Small intestine (tissue), 7 donors: ENCODE results near the gene GNAL. TPM values are rescaled to one million over a fixed set of nuclear protein-coding genes. Genes with fewer than 3 reads are reported as not detected.

Experiments
- DNase-seq, 2 donors: peaks; one replicate each; pipeline versions ENCODE4 v3.0.0 to v3.0.0-alpha.2; 2013
- FAIRE-seq: peaks from 2 replicates; lab custom pipeline; 2012; peaks lifted over from hg19 to GRCh38; lab: Jason Lieb, UNC
- H3K27ac ChIP-seq, 3 donors: one replicate each; pipeline ENCODE4 v1.5.1; 2013; ENCODE audit warnings: low read length in 2 of 3, mild to moderate bottlenecking in 2 of 3, control low read depth in 1 of 3, inconsistent platforms in 1 of 3, low read depth in 1 of 3, moderate library complexity in 1 of 3
- H3K27me3 ChIP-seq, 3 donors: one replicate each; pipeline ENCODE4 v1.6.1; 2013; ENCODE audit warnings: low read length in 3 of 3, inconsistent platforms in 1 of 3; ENCODE audit not compliant: control insufficient read depth in 3 of 3, insufficient read depth in 3 of 3
- H3K36me3 ChIP-seq, 3 donors: one replicate each; pipeline ENCODE4 v1.6.1; 2013; ENCODE audit warnings: low read length in 3 of 3, inconsistent platforms in 1 of 3, low read depth in 1 of 3, mild to moderate bottlenecking in 1 of 3, moderate library complexity in 1 of 3; ENCODE audit not compliant: control insufficient read depth in 3 of 3, insufficient read depth in 2 of 3
- H3K4me1 ChIP-seq, 3 donors: one replicate each; pipeline ENCODE4 v1.6.1; 2013; ENCODE audit warnings: low read length in 2 of 3, inconsistent platforms in 1 of 3, low read depth in 1 of 3, mild to moderate bottlenecking in 1 of 3, moderate library complexity in 1 of 3; ENCODE audit not compliant: control insufficient read depth in 3 of 3, insufficient read depth in 2 of 3
- H3K4me3 ChIP-seq, 3 donors: one replicate each; pipeline ENCODE4 v1.5.1; 2013; ENCODE audit warnings: low read length in 3 of 3, control low read depth in 1 of 3, inconsistent platforms in 1 of 3, low read depth in 1 of 3, mild to moderate bottlenecking in 1 of 3, moderate library complexity in 1 of 3
- H3K9me3 ChIP-seq, 2 donors: one replicate each; pipeline ENCODE4 v1.6.1; 2013; ENCODE audit warnings: low read depth in 1 of 2, low read length in 1 of 2; ENCODE audit not compliant: control insufficient read depth in 2 of 2, insufficient read depth in 1 of 2
- WGBS, 3 donors: extraction: QIAGEN DNeasy Blood & Tissue Kit; methylation state at CpG; one replicate each; pipeline ENCODE4 v1.1.7; 2013; 5-methylcytosine and 5-hydroxymethylcytosine counted together
- polyA plus RNA-seq, 4 donors: library from polyadenylated mRNA; stranded (reverse) in 3 of 4; unstranded in 1 of 4; fragments of 200-250 nt in 3 of 4; fragments of 120-200 nt in 1 of 4; gene quantifications; one replicate each; pipeline versions ENCODE4 v1.2.1 to v1.2.3, GENCODE V29; 2013
- donor health status: healthy with polysubstance abuse.
- donor health status: control.
- donor health status: control.
- donor health status: Bipolar disorder and iron deficiency.
- donor health status: healthy.

Gene GNAL
- polyA plus RNA-seq, 4 donors: 0.45 to 6.4 (median 1.4) TPM

- no peaks in the 10 kb centered on the region for H3K4me1 ChIP-seq
- no peaks in the 10 kb centered on the region for H3K36me3 ChIP-seq
- no peak overlapping the region for H3K27ac ChIP-seq
- H3K4me3 ChIP-seq: no peak overlapping the region
- H3K27me3 ChIP-seq: peaks cover 0 to 14% (median 3%) of the 10 kb centered on the region in 3 donors
- FAIRE-seq (no peak), DNase-seq (no peak)
- no peaks in the 10 kb centered on the region for H3K9me3 ChIP-seq
- WGBS, 3 donors: 80 to 85% (median 81%) methylated on average over 2 of the region's 2 CpGs
Observed at GRCh38 chr18:11740461-11740860, 51.4 kb downstream of the GNAL start.

- Histone ChIP-seq H3K36me3 (no peaks in the 10 kb centered on the region), H3K4me3 (no peak overlapping the region), H3K9me3 (no peaks in the 10 kb centered on the region), H3K27me3 (peaks cover 0 to 15% (median 3%) of the 10 kb centered on the region in 3 donors), H3K27ac (no peak overlapping the region), H3K4me1 (no peaks in the 10 kb centered on the region)
- DNase-seq: peak in 1 of 2 donors; percentile 19
- WGBS, 3 donors: 66 to 78% (median 74%) methylated on average over 5 of the region's 5 CpGs
- no peak for FAIRE-seq
Observed at GRCh38 chr18:11741505-11742145, 52.6 kb downstream of the GNAL start.

GRCh38 chr18:11745521-11745920, 56.5 kb downstream of the GNAL start:
- no peak for DNase-seq
- no peak for FAIRE-seq
- WGBS, 3 donors: 75 to 86% (median 80%) methylated on average over 9 of the region's 9 CpGs
- Histone ChIP-seq H3K27me3 (peaks cover 0 to 29% (median 4%) of the 10 kb centered on the region in 3 donors), H3K4me3 (no peak overlapping the region), H3K9me3 (no peaks in the 10 kb centered on the region), H3K36me3 (no peaks in the 10 kb centered on the region), H3K27ac (no peak overlapping the region), H3K4me1 (no peaks in the 10 kb centered on the region)

GRCh38 chr18:11747286-11747685, 58.2 kb downstream of the GNAL start:
- WGBS, 3 donors: 89 to 93% (median 91%) methylated on average over 4 of the region's 4 CpGs
- H3K27me3 ChIP-seq: peaks cover 0 to 36% (median 9%) of the 10 kb centered on the region in 3 donors
- H3K36me3 ChIP-seq: no peaks in the 10 kb centered on the region
- FAIRE-seq: no peak
- DNase-seq: no peak
- H3K4me3 ChIP-seq: no peak overlapping the region
- H3K4me1 ChIP-seq: no peaks in the 10 kb centered on the region
- H3K27ac ChIP-seq: no peak overlapping the region
- H3K9me3 ChIP-seq: no peaks in the 10 kb centered on the region

GRCh38 chr18:11747731-11748130, 58.7 kb downstream of the GNAL start:
- DNase-seq: no peak
- peaks cover 0 to 35% (median 9%) of the 10 kb centered on the region in 3 donors for H3K27me3 ChIP-seq

GRCh38 chr18:11749305-11749704, 60.2 kb downstream of the GNAL start:
- H3K9me3 ChIP-seq: no peaks in the 10 kb centered on the region
- no peak overlapping the region for H3K27ac ChIP-seq
- DNase-seq (no peak), FAIRE-seq (no peak)
- H3K4me3 ChIP-seq: no peak overlapping the region
- no peaks in the 10 kb centered on the region for H3K36me3 ChIP-seq
- no peaks in the 10 kb centered on the region for H3K4me1 ChIP-seq
- peaks cover 0 to 37% (median 9%) of the 10 kb centered on the region in 3 donors for H3K27me3 ChIP-seq
- 81 to 90% (median 82%) methylated on average over 8 of the region's 8 CpGs for WGBS, 3 donors

More at GRCh38 chr18:11747731-11748130, 58.7 kb downstream of the GNAL start:
- FAIRE-seq: no peak
- Histone ChIP-seq H3K9me3 (no peaks in the 10 kb centered on the region), H3K4me1 (no peaks in the 10 kb centered on the region), H3K4me3 (no peak overlapping the region), H3K27ac (no peak overlapping the region), H3K36me3 (no peaks in the 10 kb centered on the region)
- WGBS, 3 donors: 13 to 35% (median 21%) methylated on average over 11 of the region's 11 CpGs

- FAIRE-seq (no peak), DNase-seq (no peak)
- H3K27me3 ChIP-seq: peaks cover 0 to 40% (median 9%) of the 10 kb centered on the region in 3 donors
- no peaks in the 10 kb centered on the region for H3K4me1 ChIP-seq
- no peak overlapping the region for H3K4me3 ChIP-seq
- H3K36me3 ChIP-seq: no peaks in the 10 kb centered on the region
- 88 to 90% (median 90%) methylated on average over 16 of the region's 16 CpGs for WGBS, 3 donors
- no peaks in the 10 kb centered on the region for H3K9me3 ChIP-seq
- no peak overlapping the region for H3K27ac ChIP-seq
Observed at GRCh38 chr18:11750171-11750570, 61.1 kb downstream of the GNAL start.

GRCh38 chr18:11750581-11751310, 61.7 kb downstream of the GNAL start:
- 84 to 86% (median 85%) methylated on average over 26 to 32 of the region's 32 CpGs for WGBS, 3 donors
- Histone ChIP-seq H3K36me3 (no peaks in the 10 kb centered on the region), H3K4me1 (no peaks in the 10 kb centered on the region), H3K27ac (no peak overlapping the region), H3K27me3 (peaks cover 0 to 38% (median 9%) of the 10 kb centered on the region in 3 donors), H3K9me3 (no peaks in the 10 kb centered on the region), H3K4me3 (no peak overlapping the region)
- FAIRE-seq: no peak
- DNase-seq: no peak
